IMR-90 (cell line): ENCODE results near the gene GUCY2C. TPM values are rescaled to one million over a fixed set of nuclear protein-coding genes. Genes with fewer than 3 reads are reported as not detected.

Experiments
- ATAC-seq: fragments of 200-7000 bp; cut with Tn5 transposase; 2 replicates; pipeline ENCODE4 v1.9.1; 2020; ENCODE audit warnings: low read depth, mild to moderate bottlenecking, moderate library complexity
- BruUV-seq: library from RNA; stranded (reverse); fragments of 400-500 nt; replicated peaks from 2 replicates; lab custom pipeline; 2021; lab: Mats Ljungman, UMichigan
- CTCF ChIA-PET: fragments of 300-600 bp; formaldehyde crosslinking; extraction: SDS; loops from one replicate; lab custom pipeline; 2021; ENCODE audit warnings: antibody characterized with exemption; lab: Yijun Ruan, JAX
- POLR2A ChIA-PET: fragments of 300-600 bp; sonication (Branson Sonifier 250); formaldehyde crosslinking; loops from one replicate; lab custom pipeline; 2022; ENCODE audit warnings: antibody characterized with exemption; ENCODE audit not compliant: unreplicated experiment; lab: Charles Lee
- DNase-seq: peaks from one replicate; pipeline ENCODE4 v3.0.0; 2013
- H2AFZ ChIP-seq: replicated peaks from 2 replicates; pipeline ENCODE3; 2013; ENCODE audit warnings: low read length, mild to moderate bottlenecking; ENCODE audit not compliant: poor library complexity
- H2AK5ac ChIP-seq: 2 replicates; pipeline ENCODE4 v1.6.1; 2013; ENCODE audit warnings: low read depth, low read length, inconsistent platforms
- H2AK9ac ChIP-seq: replicated peaks from 2 replicates; pipeline ENCODE3; 2013; ENCODE audit warnings: mild to moderate bottlenecking, low read depth, low read length, moderate library complexity; ENCODE audit not compliant: poor library complexity
- H2BK120ac ChIP-seq: 2 replicates; pipeline ENCODE4 v1.6.1; 2013; ENCODE audit warnings: low read depth, low read length, inconsistent platforms
- H2BK15ac ChIP-seq: 3 replicates; pipeline ENCODE4 v1.6.1; 2013; ENCODE audit warnings: low read depth, low read length, inconsistent platforms
- H2BK20ac ChIP-seq: 2 replicates; pipeline ENCODE4 v1.6.1; 2013; ENCODE audit warnings: low read depth, mild to moderate bottlenecking, inconsistent platforms, low read length, moderate library complexity
- H2BK5ac ChIP-seq: 2 replicates; pipeline ENCODE4 v1.6.1; 2013; ENCODE audit warnings: mild to moderate bottlenecking, low read depth, low read length, inconsistent platforms; ENCODE audit not compliant: poor library complexity, severe bottlenecking
- H3K14ac ChIP-seq: replicated peaks from 2 replicates; pipeline ENCODE4 v1.6.1; 2013; ENCODE audit warnings: low read depth, low read length, inconsistent platforms
- H3K18ac ChIP-seq: 2 replicates; pipeline ENCODE4 v1.6.1; 2013; ENCODE audit warnings: low read depth, low read length, control low read depth
- H3K23ac ChIP-seq: 2 replicates; pipeline ENCODE4 v1.6.1; 2013; ENCODE audit warnings: low read depth, low read length, inconsistent platforms
- H3K27ac ChIP-seq: 2 replicates; pipeline ENCODE4 v1.5.1; 2013; ENCODE audit warnings: mild to moderate bottlenecking, control low read depth, low read length; ENCODE audit not compliant: insufficient read depth
- H3K27me3 ChIP-seq: 2 replicates; pipeline ENCODE4 v1.6.1; 2013; ENCODE audit warnings: low read length; ENCODE audit not compliant: control insufficient read depth, insufficient read depth
- H3K36me3 ChIP-seq: 2 replicates; pipeline ENCODE4 v1.6.1; 2013; ENCODE audit warnings: low read length, mixed read lengths; ENCODE audit not compliant: control insufficient read depth, insufficient read depth
- H3K4ac ChIP-seq: 2 replicates; pipeline ENCODE4 v1.6.1; 2013; ENCODE audit warnings: low read depth, low read length, inconsistent platforms
- H3K4me1 ChIP-seq: 2 replicates; pipeline ENCODE4 v1.6.1; 2013; ENCODE audit warnings: low read length, mixed read lengths; ENCODE audit not compliant: control insufficient read depth, insufficient read depth
- H3K4me2 ChIP-seq: 2 replicates; pipeline ENCODE4 v1.6.1; 2013; ENCODE audit warnings: low read depth, mild to moderate bottlenecking, control low read depth, low read length, moderate library complexity
- H3K4me3 ChIP-seq: 2 replicates; pipeline ENCODE4 v1.5.1; 2013; ENCODE audit warnings: low read depth, mild to moderate bottlenecking, control low read depth, low read length, moderate library complexity; ENCODE audit not compliant: insufficient read depth
- H3K56ac ChIP-seq: 2 replicates; pipeline ENCODE4 v1.6.1; 2013; ENCODE audit warnings: low read length, inconsistent platforms; ENCODE audit not compliant: insufficient read depth; ENCODE audit errors: extremely low read depth
- H3K79me1 ChIP-seq, 2 experiments: 2 replicates each; pipeline ENCODE4 v1.6.1; 2013; ENCODE audit warnings: low read length in 2 of 2, inconsistent platforms in 1 of 2, low read depth in 1 of 2
- H3K9ac ChIP-seq: 2 replicates; pipeline ENCODE4 v1.6.1; 2013; ENCODE audit warnings: low read depth, low read length, control low read depth
- H3K9me1 ChIP-seq: 2 replicates; pipeline ENCODE4 v1.6.1; 2013; ENCODE audit warnings: low read length, inconsistent platforms; ENCODE audit not compliant: insufficient read depth
- H3K9me3 ChIP-seq: 2 replicates; pipeline ENCODE4 v1.6.1; 2013; ENCODE audit warnings: low read length; ENCODE audit not compliant: control insufficient read depth, insufficient read depth
- H4K20me1 ChIP-seq: 2 replicates; pipeline ENCODE4 v1.6.1; 2013; ENCODE audit warnings: low read length, inconsistent platforms; ENCODE audit not compliant: insufficient read depth
- H4K5ac ChIP-seq: 2 replicates; pipeline ENCODE4 v1.6.1; 2013; ENCODE audit warnings: mild to moderate bottlenecking, low read depth, low read length, control low read depth
- H4K8ac ChIP-seq, 2 experiments: 2 replicates each; pipeline ENCODE4 v1.6.1; 2013; ENCODE audit warnings: low read depth in 2 of 2, low read length in 2 of 2, control low read depth in 1 of 2, inconsistent platforms in 1 of 2
- H4K91ac ChIP-seq: 2 replicates; pipeline ENCODE4 v1.6.1; 2013; ENCODE audit warnings: low read depth, low read length, inconsistent platforms; ENCODE audit not compliant: insufficient read depth
- BHLHE40 ChIP-seq: fragments of 150-350 bp; IDR thresholded peaks from 2 replicates; pipeline ENCODE4 v1.6.1; 2016; ENCODE audit warnings: mild to moderate bottlenecking, low read depth, low read length
- CEBPB ChIP-seq: IDR thresholded peaks from 2 replicates; pipeline ENCODE4 v1.6.1; 2012; ENCODE audit warnings: low read depth, low read length, improper control_type of control experiment
- CTCF ChIP-seq: conservative IDR thresholded peaks from 2 replicates; pipeline ENCODE4 v1.5.1; 2012; ENCODE audit warnings: mild to moderate bottlenecking, low read depth, low read length, improper control_type of control experiment
- FOS ChIP-seq: fragments of 150-350 bp; IDR thresholded peaks from 2 replicates; pipeline ENCODE4 v1.6.1; 2016; ENCODE audit warnings: low read depth, low read length
- RAD21 ChIP-seq: IDR thresholded peaks from 2 replicates; pipeline ENCODE4 v1.6.1; 2012; ENCODE audit warnings: low read length, improper control_type of control experiment
- RCOR1 ChIP-seq: IDR thresholded peaks from 2 replicates; pipeline ENCODE4 v1.6.1; 2012; ENCODE audit warnings: mild to moderate bottlenecking, low read length, improper control_type of control experiment; ENCODE audit not compliant: insufficient replicate concordance
- RFX5 ChIP-seq: IDR thresholded peaks from 2 replicates; pipeline ENCODE4 v1.8.0; 2012; ENCODE audit warnings: low read depth, mild to moderate bottlenecking, low read length, moderate library complexity
- WGBS, 2 experiments: methylation state at CpG; one replicate each; pipeline versions ENCODE4 v1.1.5 to v1.1.7; 2013; ENCODE audit warnings: missing lambda C conversion rate in 2 of 2; ENCODE audit not compliant: insufficient read length in 1 of 2; ENCODE audit errors: extremely low coverage in 2 of 2; 5-methylcytosine and 5-hydroxymethylcytosine counted together
- dilution Hi-C: fragments of 300-500 bp; cut with HindIII; formaldehyde crosslinking; loops from one replicate; pipeline ENCODE4 v1.14.3; 2018; ENCODE audit warnings: low sequenced_read_pairs; ENCODE audit not compliant: unreplicated experiment
- in situ Hi-C: fragments of 300-500 bp; cut with MboI; formaldehyde crosslinking; loops from 3 replicates; pipeline ENCODE4 v1.14.3; 2019; ENCODE audit warnings: low sequenced_read_pairs, inconsistent platforms, mixed read lengths
- intact Hi-C: fragments of 100-400 bp; cut with micrococcal nuclease; formaldehyde crosslinking; loops from 2 replicates; pipeline ENCODE4 v1.10.0; 2022
- polyA plus RNA-seq, 3 experiments: library from polyadenylated mRNA; depleted of rRNA; stranded (reverse); fragments of >200 nt; gene quantifications; 2 replicates each; pipeline ENCODE4 v1.2.3, GENCODE V29; 2012; ENCODE audit warnings: low replicate concordance in 1 of 3
- total RNA-seq: library from RNA; depleted of rRNA; stranded (reverse); fragments of >200 nt; gene quantifications from 2 replicates; pipeline ENCODE4 v1.2.3, GENCODE V29; 2012

Gene GUCY2C
- total and polyA plus RNA-seq, 2 of the 4 experiments (the other 2 are of a cell fraction): not detected

- ChIA-PET CTCF (no interaction called here), POLR2A (no interaction called here)
- dilution Hi-C loops (no loop called here), in situ Hi-C loops (no loop called here), intact Hi-C loops (no loop called here)
- ATAC-seq: no peak
- H4K91ac ChIP-seq: no peak overlapping the region
- H4K8ac ChIP-seq: no peak overlapping the region
- H2AK9ac ChIP-seq: no peak overlapping the region
- no peak overlapping the region for H3K56ac ChIP-seq
- no peak overlapping the region for H3K4ac ChIP-seq
- H3K27ac ChIP-seq: no peak overlapping the region
- H3K79me1 ChIP-seq: no peaks in the 10 kb centered on the region
- no peak for TF ChIP-seq RFX5
- no peak for TF ChIP-seq RCOR1
- TF ChIP-seq CEBPB: no peak
- no peak for TF ChIP-seq RAD21
- TF ChIP-seq CTCF: no peak
- no peak for TF ChIP-seq FOS
- no peak for TF ChIP-seq BHLHE40
- no peaks in the 10 kb centered on the region for H3K27me3 ChIP-seq
- peaks cover 2% of the 10 kb centered on the region; the same call in 1 of the 2 replicates for H3K9me3 ChIP-seq
- no peaks in the 10 kb centered on the region for H3K4me1 ChIP-seq
- H2AK5ac ChIP-seq: no peak overlapping the region
- no peak overlapping the region for H2BK5ac ChIP-seq
- H2BK20ac ChIP-seq: no peak overlapping the region
- no peak overlapping the region for H3K4me2 ChIP-seq
- H3K14ac ChIP-seq: no peak overlapping the region
- H4K20me1 ChIP-seq: no peaks in the 10 kb centered on the region
- no peaks in the 10 kb centered on the region for H3K36me3 ChIP-seq
- H3K9me1 ChIP-seq: no peaks in the 10 kb centered on the region
- H3K18ac ChIP-seq: no peak overlapping the region
- WGBS, 2 experiments: 51% methylated on average over 2 of the region's 3 CpGs; no CpG with 5 or more reads in 1 of the 2 experiments
- no peak overlapping the region for H4K5ac ChIP-seq
- H3K9ac ChIP-seq: no peak overlapping the region
- BruUV-seq: no TSS peak
- no peak overlapping the region for H2BK15ac ChIP-seq
- no peak overlapping the region for H2BK120ac ChIP-seq
- H3K23ac ChIP-seq: no peak overlapping the region
- DNase-seq: no peak
- no peak overlapping the region for H2AFZ ChIP-seq
- H3K4me3 ChIP-seq: no peak overlapping the region
These were observed 98.9 kb downstream of the GUCY2C start for GRCh38 chr12:14597480-14597879.
